GM19043 (cell line): Measurements from ENCODE around the gene NOP14.
"Not testable (repeated sequence)": the region's sequence is repeated elsewhere in the genome, so short reads cannot be mapped to it uniquely, and the experiment has no call there.

Experiments used
- ATAC-seq: cut with Tn5 transposase; IDR thresholded peaks from one replicate; pipeline ENCODE4 v1.9.1; 2021; ENCODE audit warnings: low read depth; ENCODE audit not compliant: unreplicated experiment

Gene NOP14

GRCh38 chr4:2918300-2918699 is 44.9 kb downstream of the NOP14 start:
- not testable (repeated sequence) for ATAC-seq

DNA sequence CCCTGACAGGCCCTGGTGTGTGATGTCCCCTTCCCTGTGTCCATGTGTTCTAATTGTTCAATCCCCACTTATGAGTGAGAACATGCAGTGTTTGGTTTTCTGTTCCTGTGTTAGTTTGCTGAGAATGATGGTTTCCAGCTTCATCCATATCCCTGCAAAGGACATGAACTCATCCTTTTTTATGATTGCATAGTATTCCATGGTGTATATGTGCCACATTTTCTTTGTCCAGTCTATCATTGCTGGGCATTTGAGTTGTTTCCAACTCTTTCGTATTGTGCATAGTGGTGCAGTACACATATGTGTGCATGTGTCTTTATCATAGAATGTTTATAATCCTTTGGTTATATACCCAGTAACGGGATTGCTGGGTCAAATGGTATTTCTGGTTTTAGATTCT is 46.5 kb downstream of the NOP14 start:
- ATAC-seq, result not testable (repeated sequence)

GRCh38 chr4:2915789-2916188 is 47.4 kb downstream of the NOP14 start:
- no peak for ATAC-seq

DNA sequence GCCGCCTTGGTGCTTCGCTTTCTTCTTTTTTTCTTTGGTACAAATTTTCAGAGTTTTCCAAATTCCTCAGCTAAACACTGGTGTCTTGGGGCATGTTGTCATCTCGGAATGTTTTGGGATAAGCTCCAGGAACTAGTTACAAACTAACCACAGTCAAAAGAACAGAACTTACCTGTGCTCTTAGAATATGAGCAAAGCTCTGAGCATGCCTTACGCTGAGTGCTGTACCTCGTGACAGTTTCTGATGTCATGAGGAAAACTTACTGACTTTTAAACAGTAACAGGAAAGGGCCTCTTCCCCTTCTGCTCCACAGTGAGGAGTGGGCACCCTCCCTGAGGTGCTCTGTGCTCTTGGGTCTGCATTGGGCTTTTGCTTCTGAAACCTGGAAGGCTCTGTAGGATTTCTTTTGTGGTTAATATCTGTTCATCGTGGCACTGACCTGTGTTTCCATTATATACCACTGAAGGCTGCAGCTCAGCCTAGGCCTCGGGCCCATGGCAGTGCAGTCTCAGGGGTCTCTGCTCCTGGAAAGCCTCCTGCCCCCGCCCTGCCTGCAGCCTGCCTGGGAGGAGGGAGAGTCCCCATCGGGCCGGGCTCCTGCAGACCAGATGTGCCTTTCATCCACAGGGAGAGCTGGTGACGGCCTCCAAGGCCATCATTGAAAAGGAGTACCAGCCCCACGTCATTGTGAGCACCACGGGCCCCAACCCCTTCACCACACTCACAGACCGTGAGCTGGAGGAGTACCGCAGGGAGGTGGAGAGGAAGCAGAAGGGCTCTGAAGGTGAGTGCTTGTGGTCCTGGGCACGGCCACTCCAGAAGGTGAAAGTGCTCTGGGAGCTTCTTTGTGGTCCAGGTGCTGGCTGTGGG is 48.7 kb downstream of the NOP14 start:
- ATAC-seq, result no peak

DNA sequence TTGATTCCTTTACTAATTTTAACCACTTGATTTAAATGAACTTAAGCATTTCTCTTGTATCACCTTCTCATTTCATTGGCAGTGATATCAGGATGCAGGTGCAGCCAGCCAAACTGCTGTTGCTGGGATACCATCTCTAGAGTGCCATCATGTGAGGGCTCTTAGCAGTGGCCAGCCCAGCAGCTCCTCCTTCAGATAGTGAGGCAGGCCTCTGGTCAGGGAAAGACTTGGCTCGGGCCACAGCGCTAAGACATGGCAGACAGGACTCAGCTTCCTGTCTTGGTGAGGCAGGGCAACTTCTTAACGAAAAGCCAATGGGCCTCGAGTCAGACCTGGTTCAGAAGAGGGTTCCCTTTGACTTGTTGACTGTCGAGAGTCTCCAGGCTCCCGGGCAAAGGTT is 50.0 kb downstream of the NOP14 start:
- no peak for ATAC-seq

GRCh38 chr4:2911868-2912267 is 51.3 kb downstream of the NOP14 start:
- ATAC-seq, result no peak

- no peak for ATAC-seq
These were observed 52.8 kb downstream of the NOP14 start for GRCh38 chr4:2910409-2910808.

DNA sequence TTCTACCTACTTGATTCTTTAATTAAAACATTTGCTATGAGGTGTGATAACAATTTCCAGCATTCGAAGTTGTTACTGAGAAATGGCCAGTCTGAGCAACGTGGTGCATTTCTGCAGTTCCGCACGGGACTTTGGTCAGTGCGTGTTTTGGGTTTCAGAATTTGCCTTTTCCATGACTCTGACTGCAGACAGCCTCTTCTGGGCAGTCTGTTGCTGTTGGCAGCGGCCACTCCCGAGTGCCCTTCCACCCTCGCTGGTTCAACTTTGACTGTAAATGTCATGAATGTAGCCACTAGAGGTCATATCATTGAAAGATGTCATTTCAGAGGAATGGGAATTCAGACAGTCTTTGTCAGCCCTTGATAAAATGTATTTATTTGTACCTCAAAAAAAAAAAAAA is 53.6 kb downstream of the NOP14 start:
- no peak for ATAC-seq

- ATAC-seq, result no peak
These were observed 54.5 kb downstream of the NOP14 start for GRCh38 chr4:2908686-2909085.

DNA sequence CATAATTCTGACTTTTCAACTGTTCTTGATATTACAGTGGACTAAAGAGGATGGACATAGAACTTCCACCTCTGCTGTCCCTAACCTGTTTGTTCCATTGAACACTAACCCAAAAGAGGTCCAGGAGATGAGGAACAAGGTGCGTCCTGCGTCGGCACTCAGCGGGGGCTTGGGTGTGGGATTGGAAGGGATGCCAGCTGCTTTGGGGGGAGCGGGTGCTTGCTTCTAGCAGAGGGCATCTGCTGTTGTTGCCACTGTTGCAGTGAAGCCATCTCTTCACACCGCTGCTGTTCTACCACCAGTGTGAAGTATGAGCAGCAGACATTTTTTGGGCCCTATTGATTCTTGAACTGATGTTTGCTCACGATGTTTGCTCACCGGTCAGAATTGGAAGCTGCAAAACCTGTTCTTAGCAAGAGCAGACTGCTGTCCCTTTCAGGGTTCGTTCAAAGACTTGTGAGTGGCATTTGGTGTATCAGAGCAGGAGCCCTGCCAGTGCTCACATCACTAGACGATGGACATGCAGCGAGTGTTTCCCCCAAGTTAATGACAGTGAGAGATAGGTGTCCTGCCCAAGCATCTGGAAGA is 55.4 kb downstream of the NOP14 start:
- ATAC-seq, result no peak

- no peak for ATAC-seq
These were observed 56.0 kb downstream of the NOP14 start for GRCh38 chr4:2907226-2907625.

- no peak for ATAC-seq
These were observed 57.0 kb downstream of the NOP14 start for GRCh38 chr4:2906218-2906617.

- ATAC-seq, result no peak
These were observed 57.7 kb downstream of the NOP14 start for GRCh38 chr4:2905544-2905943.

DNA sequence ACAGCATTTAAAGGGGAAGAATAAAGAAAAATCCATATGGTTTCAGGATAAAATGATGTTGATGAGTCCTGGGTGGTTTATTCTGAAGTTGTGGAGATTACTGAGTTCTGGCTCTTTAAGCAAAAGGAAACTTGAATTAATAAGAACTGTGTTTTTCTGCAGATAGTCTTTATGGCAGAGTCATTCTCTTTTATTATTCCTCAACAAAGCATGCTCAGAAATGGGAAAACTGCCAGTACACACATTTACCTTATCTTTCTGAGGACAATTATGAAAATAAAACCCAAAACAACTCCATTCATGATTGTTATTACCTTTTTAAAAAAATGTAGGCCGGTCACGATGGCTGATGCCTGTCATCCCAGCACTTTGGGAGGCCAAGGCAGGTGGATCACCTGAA is 61.1 kb downstream of the NOP14 start:
- ATAC-seq, result no peak

- no peak for ATAC-seq
These were observed 62.0 kb downstream of the NOP14 start for GRCh38 chr4:2901186-2901585.

DNA sequence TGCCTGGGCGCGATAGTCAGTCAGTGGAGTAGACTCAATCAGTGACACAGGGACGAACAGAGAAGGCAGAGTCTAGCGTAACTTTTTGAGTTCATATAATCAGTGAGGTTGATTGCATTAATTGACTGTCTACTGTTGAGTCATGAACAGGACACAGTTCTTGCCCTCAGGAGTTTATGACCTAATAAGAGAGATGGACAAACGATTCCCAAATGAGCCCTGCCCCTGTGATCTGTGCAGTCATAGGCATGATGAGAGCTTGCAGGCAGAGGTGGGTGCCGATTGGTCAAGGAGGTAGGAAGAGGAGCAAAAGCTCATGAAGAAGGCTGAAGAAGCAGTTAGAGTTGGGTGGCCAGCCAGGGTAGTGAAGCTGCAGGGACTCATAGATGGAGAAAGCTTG is 62.5 kb downstream of the NOP14 start:
- no peak for ATAC-seq

DNA sequence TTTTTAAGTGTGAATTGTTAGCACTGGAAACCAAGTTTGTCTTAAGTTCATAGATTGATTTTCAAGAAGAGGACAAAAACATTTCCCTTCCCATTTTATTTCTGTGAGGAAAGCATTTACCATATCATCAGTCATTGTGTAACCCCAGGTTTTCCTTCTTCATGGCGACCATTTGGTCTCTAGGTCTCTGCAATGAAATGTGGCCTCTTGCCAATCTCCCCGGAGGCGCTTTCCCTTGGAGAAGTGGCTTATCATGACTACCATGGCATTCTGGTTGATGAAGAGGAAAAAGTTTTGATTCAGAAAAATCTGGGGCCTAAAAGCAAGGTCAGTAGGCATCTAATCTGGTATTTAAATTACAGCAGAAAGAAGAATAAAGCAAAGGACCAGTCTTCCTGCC is 65.2 kb downstream of the NOP14 start:
- no peak for ATAC-seq

GRCh38 chr4:2893772-2894171 is 69.4 kb downstream of the NOP14 start:
- no peak for ATAC-seq

GRCh38 chr4:2891294-2891693 is 71.9 kb downstream of the NOP14 start:
- ATAC-seq, result no peak

GRCh38 chr4:2888886-2889285 is 74.3 kb downstream of the NOP14 start:
- ATAC-seq, result no peak
